HepG2 (cell line): ENCODE measurements around the gene RALB. TPM values are rescaled to one million over a fixed set of nuclear protein-coding genes. Genes with fewer than 3 reads are reported as not detected.

Experiments used
- AGO1 ChIP-seq: fragments of 200-400 bp; formaldehyde crosslinking; IDR thresholded peaks from 2 replicates; pipeline ENCODE4 v1.6.1; 2017; ENCODE audit warnings: mild to moderate bottlenecking, low read depth, low read length, moderate library complexity; ENCODE audit not compliant: poor library complexity, severe bottlenecking
- ATAD3A ChIP-seq: sonication (generic); formaldehyde crosslinking; IDR thresholded peaks from 2 replicates; pipeline ENCODE4 v1.4.0; 2020; ENCODE audit warnings: missing genetic modification reagents
- ATF7 ChIP-seq, 2 experiments: fragments of 450-650 bp in 1 of 2; sonication (generic) in 1 of 2; formaldehyde crosslinking in 1 of 2; IDR thresholded peaks; 2 replicates each; pipeline versions ENCODE4 v1.4.0 to v1.6.1; 2016 to 2020; ENCODE audit warnings: antibody characterized with exemption in 1 of 2, mild to moderate bottlenecking in 1 of 2, missing genetic modification reagents in 1 of 2
- DPF2 ChIP-seq: sonication (generic); formaldehyde crosslinking; IDR thresholded peaks from 2 replicates; pipeline ENCODE4 v1.4.0; 2020; ENCODE audit warnings: mild to moderate bottlenecking, low read depth, missing genetic modification reagents, borderline replicate concordance
- FOXP1 ChIP-seq, 2 experiments: fragments of 450-650 bp in 1 of 2; IDR thresholded peaks; 2 replicates each; pipeline ENCODE4 v1.6.1; 2017 to 2018; ENCODE audit warnings: antibody characterized with exemption in 1 of 2
- GLI4 ChIP-seq: sonication (generic); formaldehyde crosslinking; IDR thresholded peaks from 2 replicates; pipeline ENCODE4 v1.5.1; 2020; ENCODE audit warnings: missing genetic modification reagents, mild to moderate bottlenecking, moderate library complexity, borderline replicate concordance
- HNRNPH1 ChIP-seq: fragments of 200-400 bp; formaldehyde crosslinking; optimal IDR thresholded peaks from 2 replicates; pipeline ENCODE3; 2017; ENCODE audit warnings: mild to moderate bottlenecking, low read depth, low read length
- HNRNPUL1 ChIP-seq: fragments of 200-400 bp; formaldehyde crosslinking; IDR thresholded peaks from 2 replicates; pipeline ENCODE4 v1.6.1; 2017; ENCODE audit warnings: low read depth, mild to moderate bottlenecking, low read length, moderate library complexity
- KDM3A ChIP-seq: IDR thresholded peaks from 2 replicates; pipeline ENCODE4 v1.6.1; 2018; ENCODE audit warnings: low read depth, missing compliant biosample characterization
- MZF1 ChIP-seq: sonication (generic); formaldehyde crosslinking; IDR thresholded peaks from 2 replicates; pipeline ENCODE4 v1.8.1; 2023; ENCODE audit warnings: mild to moderate bottlenecking, missing genetic modification reagents, borderline replicate concordance
- NCOR1 ChIP-seq: fragments of 200-600 bp; sonication (generic); IDR thresholded peaks from 2 replicates; pipeline ENCODE4 v1.7.0; 2017; ENCODE audit warnings: antibody characterized with exemption, low read length, borderline replicate concordance
- POLR2A ChIP-seq, 2 experiments: IDR thresholded peaks; 2 replicates each; pipeline ENCODE4 v1.6.1; 2011; ENCODE audit warnings: low read depth in 2 of 2, low read length in 2 of 2, mild to moderate bottlenecking in 1 of 2, moderate library complexity in 1 of 2; ENCODE audit not compliant: insufficient read depth in 1 of 2
- POLR2G ChIP-seq: fragments of 200-400 bp; formaldehyde crosslinking; IDR thresholded peaks from 2 replicates; pipeline ENCODE4 v1.6.1; 2018; ENCODE audit warnings: mild to moderate bottlenecking, low read depth, low read length, moderate library complexity
- PTBP1 ChIP-seq: fragments of 200-400 bp; formaldehyde crosslinking; IDR thresholded peaks from 2 replicates; pipeline ENCODE4 v1.6.1; 2018; ENCODE audit warnings: low read length, low read depth; ENCODE audit not compliant: poor library complexity, severe bottlenecking
- RAD51 ChIP-seq: fragments of 450-650 bp; IDR thresholded peaks from 2 replicates; pipeline ENCODE4 v1.6.1; 2016; ENCODE audit warnings: borderline replicate concordance
- RFXANK ChIP-seq: IDR thresholded peaks from 2 replicates; pipeline ENCODE4 v1.6.1; 2016
- SNRNP70 ChIP-seq: fragments of 200-400 bp; formaldehyde crosslinking; IDR thresholded peaks from 2 replicates; pipeline ENCODE4 v1.6.1; 2017; ENCODE audit warnings: mild to moderate bottlenecking, low read depth, low read length, moderate library complexity
- TFDP1 ChIP-seq: IDR thresholded peaks from 2 replicates; pipeline ENCODE4 v1.6.1; 2016; ENCODE audit warnings: missing compliant biosample characterization, missing genetic modification reagents, borderline replicate concordance
- THYN1 ChIP-seq: sonication (generic); formaldehyde crosslinking; IDR thresholded peaks from 2 replicates; pipeline ENCODE4 v1.8.1; 2023; ENCODE audit warnings: low read depth, mild to moderate bottlenecking, moderate library complexity, missing genetic modification reagents, borderline replicate concordance
- ZBTB1 ChIP-seq: sonication (generic); formaldehyde crosslinking; IDR thresholded peaks from 2 replicates; pipeline ENCODE4 v1.4.0; 2020; ENCODE audit warnings: missing genetic modification reagents, borderline replicate concordance
- ZNF235 ChIP-seq: sonication (generic); formaldehyde crosslinking; IDR thresholded peaks from 2 replicates; pipeline ENCODE4 v1.8.1; 2023; ENCODE audit warnings: mild to moderate bottlenecking, missing genetic modification reagents, borderline replicate concordance
- ZNF263 ChIP-seq: sonication (generic); formaldehyde crosslinking; IDR thresholded peaks from 2 replicates; pipeline ENCODE4 v1.4.0; 2020; ENCODE audit warnings: missing genetic modification reagents
- ZNF44 ChIP-seq: sonication (generic); formaldehyde crosslinking; IDR thresholded peaks from 2 replicates; pipeline ENCODE4 v1.5.1; 2020; ENCODE audit warnings: mild to moderate bottlenecking, missing genetic modification reagents
- ZNF460 ChIP-seq: sonication (generic); formaldehyde crosslinking; IDR thresholded peaks from 2 replicates; pipeline ENCODE4 v1.5.1; 2020; ENCODE audit warnings: missing genetic modification reagents, mild to moderate bottlenecking, borderline replicate concordance
- ZSCAN31 ChIP-seq: sonication (generic); formaldehyde crosslinking; IDR thresholded peaks from 2 replicates; pipeline ENCODE4 v1.5.0; 2020; ENCODE audit warnings: low read depth, mild to moderate bottlenecking, missing genetic modification reagents
- polyA plus RNA-seq, 8 experiments: library from polyadenylated mRNA; depleted of rRNA in 3 of 8; stranded (reverse) in 7 of 8; unstranded in 1 of 8; fragments of >200 nt; fragmentation: Illumina TruSeq in 4 of 8; extraction: Trizol in 4 of 8; gene quantifications; 2 replicates each; pipeline versions ENCODE4 v1.2.1 to v1.2.3, GENCODE V29; 2011 to 2016; ENCODE audit warnings: low read depth in 4 of 8, missing spikeins in 1 of 8, mixed read lengths in 1 of 8; ENCODE audit not compliant: insufficient read depth in 1 of 8
- total RNA-seq, 5 experiments: library from RNA; depleted of rRNA; stranded (reverse); fragments of >200 nt; fragmentation: Illumina TruSeq; extraction: Trizol; gene quantifications; 2 replicates each; pipeline ENCODE4 v1.2.3, GENCODE V29; 2016; ENCODE audit warnings: low read depth in 1 of 5
- TF ChIP-seq, protein P1 (sequence below): sonication (generic); formaldehyde crosslinking; IDR thresholded peaks from 2 replicates; pipeline ENCODE4 v1.4.0; 2020; ENCODE audit warnings: missing genetic modification reagents

The RALB gene
- total and polyA plus RNA-seq, 2 of the 13 experiments (the other 11 are each of a cell fraction or from before 2014, with no cell fraction given): 37.8 to 43.2 TPM

GRCh38 chr2:120253021-120253882 lies 600 bp downstream of the RALB start (continued):
- TF ChIP-seq ZNF44 (CRISPR knock-in tag) (peak; percentile 83), ATF7 (IDR thresholded peaks at IDR 0.05) (no peak), ATF7 (CRISPR knock-in tag; IDR thresholded peaks at IDR 0.05) (no peak), RFXANK (CRISPR knock-in tag) (0 out of 2 replicates have a peak, but pooled peaks have one; percentile 17), GLI4 (CRISPR knock-in tag) (peak; percentile 78; the same call in 1 of the 2 replicates), RAD51 (no peak), ZNF460 (CRISPR knock-in tag) (no peak), PTBP1 (peak; percentile 95), ATAD3A (CRISPR knock-in tag) (0 out of 2 replicates have a peak, but pooled peaks have one; percentile 62), NCOR1 (no peak; the same call in 1 of the 2 replicates), THYN1 (CRISPR knock-in tag) (no peak), DPF2 (CRISPR knock-in tag) (no peak), SNRNP70 (no peak), FOXP1 (IDR thresholded peaks at IDR 0.05) (no peak), FOXP1 (CRISPR knock-in tag; IDR thresholded peaks at IDR 0.05) (no peak), POLR2G (peak; percentile 54; the same call in 1 of the 2 replicates), ZNF263 (CRISPR knock-in tag) (peak; percentile 99), MZF1 (CRISPR knock-in tag) (no peak), TFDP1 (CRISPR knock-in tag) (no peak), ZNF235 (CRISPR knock-in tag) (no peak), AGO1 (peak; percentile 26), HNRNPUL1 (no peak), KDM3A (CRISPR knock-in tag) (0 out of 2 replicates have a peak, but pooled peaks have one; percentile 49), HNRNPH1 (no peak), ZSCAN31 (CRISPR knock-in tag) (no peak), ZBTB1 (CRISPR knock-in tag) (no peak), POLR2A (IDR thresholded peaks at IDR 0.05; ENCODE audit: insufficient read depth in 1 of 2, low read depth in 2 of 2, low read length in 2 of 2) (peak in 1 of 2 experiments; percentile 21; a peak in 1 of 4 replicates)
- TF ChIP-seq, protein P1, sequence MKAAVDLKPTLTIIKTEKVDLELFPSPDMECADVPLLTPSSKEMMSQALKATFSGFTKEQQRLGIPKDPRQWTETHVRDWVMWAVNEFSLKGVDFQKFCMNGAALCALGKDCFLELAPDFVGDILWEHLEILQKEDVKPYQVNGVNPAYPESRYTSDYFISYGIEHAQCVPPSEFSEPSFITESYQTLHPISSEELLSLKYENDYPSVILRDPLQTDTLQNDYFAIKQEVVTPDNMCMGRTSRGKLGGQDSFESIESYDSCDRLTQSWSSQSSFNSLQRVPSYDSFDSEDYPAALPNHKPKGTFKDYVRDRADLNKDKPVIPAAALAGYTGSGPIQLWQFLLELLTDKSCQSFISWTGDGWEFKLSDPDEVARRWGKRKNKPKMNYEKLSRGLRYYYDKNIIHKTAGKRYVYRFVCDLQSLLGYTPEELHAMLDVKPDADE (CRISPR knock-in tag): no peak
